NT2/D1 (cell line): ENCODE results near the gene DDA1.

Experiments
- DNase-seq: peaks from one replicate; pipeline ENCODE4 v3.0.0-alpha.2; 2011; ENCODE audit warnings: low read depth, low spot score
- H3K27me3 ChIP-seq: 2 replicates; pipeline ENCODE4 v1.6.0; 2011; ENCODE audit warnings: mild to moderate bottlenecking; ENCODE audit not compliant: insufficient read length, insufficient read depth
- H3K36me3 ChIP-seq: 2 replicates; pipeline ENCODE4 v1.6.1; 2011; ENCODE audit warnings: mild to moderate bottlenecking, low read length, mixed read lengths; ENCODE audit not compliant: insufficient read depth, insufficient read length
- H3K4me1 ChIP-seq: 2 replicates; pipeline ENCODE4 v1.5.1; 2011; ENCODE audit not compliant: insufficient read depth, insufficient read length
- H3K4me3 ChIP-seq: 2 replicates; pipeline ENCODE4 v1.5.1; 2011; ENCODE audit warnings: low read depth; ENCODE audit not compliant: insufficient read length
- H3K9ac ChIP-seq: 2 replicates; pipeline ENCODE4 v1.6.0; 2011; ENCODE audit warnings: low read depth; ENCODE audit not compliant: insufficient read length
- H3K9me3 ChIP-seq: 2 replicates; pipeline ENCODE4 v1.5.1; 2011; ENCODE audit warnings: mild to moderate bottlenecking, low read length; ENCODE audit not compliant: insufficient read depth
- SUZ12 ChIP-seq: IDR thresholded peaks from 2 replicates; pipeline ENCODE4 v1.6.1; 2011; ENCODE audit not compliant: insufficient read length, insufficient read depth; ENCODE audit errors: extremely low read depth
- YY1 ChIP-seq: IDR thresholded peaks from 2 replicates; pipeline ENCODE4 v1.6.1; 2011; ENCODE audit not compliant: insufficient read length, insufficient read depth
- ZNF274 ChIP-seq: IDR thresholded peaks from 2 replicates; pipeline ENCODE4 v1.6.1; 2011; ENCODE audit warnings: mild to moderate bottlenecking, low read depth, low read length

The DDA1 gene

DNA sequence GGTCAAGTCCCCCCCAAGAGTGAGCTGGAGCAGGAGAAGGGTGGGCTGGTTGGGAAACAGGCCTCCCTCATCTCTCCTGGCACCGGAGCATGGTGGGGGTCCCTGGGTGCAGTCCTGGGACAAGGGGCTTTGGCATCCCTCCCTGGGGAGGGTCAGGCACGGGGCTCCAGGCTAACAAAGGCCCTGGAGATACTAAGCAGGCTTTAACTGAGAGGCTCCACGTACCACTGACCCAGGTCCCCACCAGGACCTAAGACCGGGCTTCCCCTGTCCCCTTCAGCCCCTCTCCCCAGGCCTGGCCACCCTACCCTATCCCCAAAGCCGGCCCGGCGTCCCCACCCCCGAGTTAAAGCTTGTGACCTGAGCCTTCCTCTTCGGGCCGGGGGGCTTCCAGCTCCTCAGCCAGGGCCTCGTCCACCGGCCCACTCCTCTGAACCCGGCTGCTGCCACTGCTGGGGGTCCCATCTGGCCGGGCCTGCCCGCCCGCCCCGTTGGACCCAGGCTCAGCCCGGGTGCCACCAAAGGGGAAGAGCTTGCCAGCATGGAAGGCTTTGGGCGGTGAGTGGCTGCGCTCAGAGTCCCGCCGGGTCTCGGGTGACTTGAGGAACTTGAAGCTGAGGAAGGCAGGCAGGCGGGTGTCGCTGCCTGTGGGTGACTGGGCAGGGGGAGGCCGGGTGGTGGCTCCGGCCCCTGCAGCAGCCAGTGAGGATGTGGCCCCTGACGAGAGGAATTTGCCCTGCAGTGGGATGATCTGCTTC is 15.2 kb downstream of the DDA1 start:
- peaks cover 31% of the 10 kb centered on the region for H3K4me1 ChIP-seq
- TF ChIP-seq ZNF274 = no peak
- no peak for TF ChIP-seq SUZ12
- no peak for TF ChIP-seq YY1

DNA sequence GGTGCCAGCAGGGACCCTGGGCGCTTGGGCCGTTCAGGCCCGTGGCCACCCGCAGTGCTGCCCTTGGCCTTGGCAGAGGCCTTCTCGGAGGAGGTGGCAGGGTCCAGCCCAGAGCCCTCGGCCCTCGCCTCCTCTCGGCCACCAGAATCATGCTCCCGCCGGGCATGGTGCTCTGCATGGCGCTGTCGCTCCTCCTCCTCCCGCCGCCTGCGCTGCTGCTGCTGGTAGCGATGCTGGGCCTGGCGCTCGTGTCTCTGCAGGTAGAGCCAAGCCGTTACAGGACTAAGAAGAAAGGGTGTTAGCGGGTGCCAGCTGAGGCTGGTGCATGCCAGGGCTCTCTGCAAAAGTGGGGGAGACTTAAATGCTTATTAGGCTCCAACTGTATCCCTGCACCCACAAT is 15.8 kb downstream of the DDA1 start:
- Histone ChIP-seq H3K9ac (peak overlapping the region; percentile 42), H3K4me1 (peaks cover 33% of the 10 kb centered on the region), H3K27me3 (no peaks in the 10 kb centered on the region), H3K9me3 (no peaks in the 10 kb centered on the region), H3K36me3 (peaks cover 53% of the 10 kb centered on the region), H3K4me3 (no peak overlapping the region)
- no peak for DNase-seq
- no peak for TF ChIP-seq YY1
- TF ChIP-seq ZNF274 = no peak
- no peak for TF ChIP-seq SUZ12

More for the DNA sequence above, 15.2 kb downstream of the DDA1 start:
- Histone ChIP-seq H3K27me3 (no peaks in the 10 kb centered on the region), H3K9ac (peak overlapping the region; percentile 66), H3K36me3 (peaks cover 54% of the 10 kb centered on the region), H3K9me3 (no peaks in the 10 kb centered on the region), H3K4me3 (no peak overlapping the region)
- DNase-seq = no peak

DNA sequence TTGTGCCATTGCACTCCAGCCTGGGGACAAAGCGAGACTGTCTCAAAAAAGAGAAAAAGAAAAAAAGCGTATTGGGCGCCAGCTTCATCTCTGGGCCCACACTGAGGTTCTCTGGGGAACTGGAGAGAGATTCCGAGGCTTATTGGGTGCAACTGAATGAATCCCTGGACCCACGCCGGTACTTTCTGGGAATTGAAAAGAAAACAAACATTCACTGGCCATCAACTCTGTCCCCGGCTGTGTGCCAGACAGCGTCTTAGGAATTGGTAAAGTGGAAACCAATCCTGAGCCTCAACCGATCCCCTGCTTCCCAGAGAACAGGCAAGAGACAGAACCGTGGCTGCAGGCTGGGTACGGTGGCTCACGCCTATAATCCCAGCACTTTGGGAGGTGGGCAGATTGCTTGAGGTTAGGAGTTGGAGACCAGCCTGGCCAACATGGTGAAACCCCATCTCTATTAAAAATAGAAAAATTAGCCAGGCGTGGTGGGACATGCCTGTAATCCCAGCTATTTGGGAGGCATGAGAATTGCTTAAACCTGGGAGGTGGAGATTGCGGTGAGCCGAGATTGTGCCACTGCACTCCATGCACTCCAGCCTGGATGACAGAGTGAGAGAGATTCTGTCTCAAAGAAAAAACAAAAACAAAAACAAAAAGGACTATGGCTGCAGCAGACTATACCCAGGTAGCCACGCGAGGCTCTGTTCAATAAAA is 16.7 kb downstream of the DDA1 start:
- Histone ChIP-seq H3K4me1 (peaks cover 31% of the 10 kb centered on the region), H3K9me3 (no peaks in the 10 kb centered on the region), H3K9ac (peak overlapping the region; percentile 47), H3K36me3 (peaks cover 53% of the 10 kb centered on the region), H3K27me3 (no peaks in the 10 kb centered on the region), H3K4me3 (no peak overlapping the region)
- DNase-seq = no peak
- TF ChIP-seq ZNF274 (no peak), YY1 (no peak), SUZ12 (no peak)

DNA sequence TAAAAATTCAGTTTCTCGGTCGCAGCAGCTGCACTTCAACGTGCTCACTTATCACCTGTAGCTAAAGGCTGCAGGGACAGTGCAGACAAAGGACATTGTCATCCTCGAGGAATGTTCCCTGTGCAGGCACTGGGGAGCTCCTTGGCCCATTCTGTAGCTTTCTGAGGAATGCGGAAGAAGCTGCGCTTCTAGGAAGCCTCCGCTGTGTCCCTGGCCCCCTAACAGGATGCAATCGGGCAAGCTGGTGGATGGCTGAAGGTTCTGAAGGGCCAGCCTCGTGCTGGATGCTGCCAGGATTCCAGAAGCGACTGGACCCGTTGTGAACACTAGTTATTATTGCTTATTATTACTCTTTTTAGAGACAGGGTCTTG is 17.2 kb downstream of the DDA1 start:
- H3K4me1 ChIP-seq = peaks cover 30% of the 10 kb centered on the region
- no peaks in the 10 kb centered on the region for H3K9me3 ChIP-seq
- H3K9ac ChIP-seq = peak overlapping the region; percentile 73
- no peak for DNase-seq
- peak overlapping the region; percentile 55 for H3K4me3 ChIP-seq
- no peak for TF ChIP-seq YY1
- peaks cover 52% of the 10 kb centered on the region for H3K36me3 ChIP-seq
- no peaks in the 10 kb centered on the region for H3K27me3 ChIP-seq

DNA sequence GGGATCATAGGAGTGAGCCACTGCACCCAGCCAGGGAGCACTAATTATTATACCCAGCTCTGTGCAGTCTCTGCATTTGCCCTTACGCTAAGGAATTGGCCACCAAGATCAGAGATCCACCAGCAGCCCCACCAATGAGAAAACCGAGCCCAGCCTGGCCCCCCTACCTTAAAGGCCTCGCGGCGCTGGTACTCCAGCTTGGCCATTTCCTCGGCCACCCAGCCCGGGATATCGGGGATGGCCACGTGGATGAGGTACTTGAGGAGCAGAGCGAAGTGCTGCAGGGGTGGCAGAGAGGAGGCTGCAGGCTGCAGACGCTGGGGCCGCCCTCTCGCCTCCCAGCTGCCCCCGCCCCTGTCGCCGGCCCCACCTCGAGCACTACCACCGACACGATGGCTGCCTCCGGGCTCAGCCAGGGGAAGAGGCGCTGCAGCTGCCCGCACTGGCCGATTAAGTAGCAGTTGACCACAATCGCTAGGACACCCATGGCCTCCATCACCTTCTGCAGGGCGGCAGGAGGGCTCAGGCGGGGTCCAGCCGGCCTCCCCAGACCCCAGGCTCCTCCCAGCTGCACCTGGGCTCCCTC is 17.8 kb downstream of the DDA1 start:
- H3K9me3 ChIP-seq = no peaks in the 10 kb centered on the region
- peak overlapping the region; percentile 55 for H3K4me3 ChIP-seq
- DNase-seq = no peak
- H3K27me3 ChIP-seq = no peaks in the 10 kb centered on the region
- peaks cover 27% of the 10 kb centered on the region for H3K4me1 ChIP-seq
- H3K9ac ChIP-seq = peak overlapping the region; percentile 73
- H3K36me3 ChIP-seq = peaks cover 47% of the 10 kb centered on the region
- TF ChIP-seq YY1 (no peak), ZNF274 (no peak), SUZ12 (no peak)

DNA sequence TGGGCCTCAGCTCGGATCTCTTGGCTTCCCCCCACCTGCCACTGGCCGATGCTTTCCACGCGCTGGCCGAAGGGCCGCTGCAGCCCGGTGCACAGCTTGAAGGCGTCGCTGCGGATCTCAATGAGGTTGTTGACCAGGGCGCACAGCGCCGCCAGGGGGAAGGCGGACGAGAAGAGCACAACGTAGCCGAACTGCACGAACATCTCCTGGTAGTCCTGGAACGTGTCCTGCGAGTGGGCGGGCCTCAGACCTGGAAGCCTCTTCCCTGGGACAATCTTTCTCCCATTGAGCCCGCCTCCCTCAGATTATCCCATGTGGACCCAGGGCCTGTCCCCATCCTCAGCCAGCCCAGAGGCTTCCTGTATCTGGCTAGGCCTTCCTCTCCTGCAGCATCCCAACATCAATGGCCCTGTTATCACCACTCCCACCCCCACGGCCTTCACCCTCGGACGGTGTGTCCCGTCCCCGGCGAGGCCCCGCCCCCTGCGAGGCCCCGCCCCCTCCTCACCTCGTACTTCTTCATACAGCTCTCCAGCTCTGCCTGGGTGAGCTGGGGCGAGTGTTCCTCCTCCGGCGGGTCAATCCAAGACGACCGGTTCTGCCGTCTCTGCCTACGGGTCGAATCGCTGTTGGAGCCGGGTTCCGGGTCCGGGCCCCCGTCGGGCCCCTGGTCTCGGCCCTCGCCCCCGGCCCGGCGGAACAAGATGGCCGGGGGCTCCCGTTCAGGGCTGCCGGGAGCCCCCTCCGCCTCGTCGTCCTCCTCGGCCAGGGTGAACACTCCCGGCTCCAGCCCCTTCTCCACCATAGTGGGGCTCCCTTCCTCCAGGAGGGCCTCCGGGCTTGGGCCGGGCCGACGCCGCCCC is 18.5 kb downstream of the DDA1 start:
- peak overlapping the region; percentile 55 for H3K4me3 ChIP-seq
- H3K4me1 ChIP-seq = peaks cover 22% of the 10 kb centered on the region
- TF ChIP-seq ZNF274 = no peak
- no peak for TF ChIP-seq YY1
- peaks cover 47% of the 10 kb centered on the region for H3K36me3 ChIP-seq
- H3K27me3 ChIP-seq = no peaks in the 10 kb centered on the region
- H3K9me3 ChIP-seq = peaks cover 4% of the 10 kb centered on the region; the same call in 1 of the 2 replicates
- peak overlapping the region; percentile 77 for H3K9ac ChIP-seq
- no peak for DNase-seq
